ENCODE data around the gene OARD1.
A peak's percentile ranks its signal among the peaks of the same experiment; 100 is the strongest.

The OARD1 gene

DNA sequence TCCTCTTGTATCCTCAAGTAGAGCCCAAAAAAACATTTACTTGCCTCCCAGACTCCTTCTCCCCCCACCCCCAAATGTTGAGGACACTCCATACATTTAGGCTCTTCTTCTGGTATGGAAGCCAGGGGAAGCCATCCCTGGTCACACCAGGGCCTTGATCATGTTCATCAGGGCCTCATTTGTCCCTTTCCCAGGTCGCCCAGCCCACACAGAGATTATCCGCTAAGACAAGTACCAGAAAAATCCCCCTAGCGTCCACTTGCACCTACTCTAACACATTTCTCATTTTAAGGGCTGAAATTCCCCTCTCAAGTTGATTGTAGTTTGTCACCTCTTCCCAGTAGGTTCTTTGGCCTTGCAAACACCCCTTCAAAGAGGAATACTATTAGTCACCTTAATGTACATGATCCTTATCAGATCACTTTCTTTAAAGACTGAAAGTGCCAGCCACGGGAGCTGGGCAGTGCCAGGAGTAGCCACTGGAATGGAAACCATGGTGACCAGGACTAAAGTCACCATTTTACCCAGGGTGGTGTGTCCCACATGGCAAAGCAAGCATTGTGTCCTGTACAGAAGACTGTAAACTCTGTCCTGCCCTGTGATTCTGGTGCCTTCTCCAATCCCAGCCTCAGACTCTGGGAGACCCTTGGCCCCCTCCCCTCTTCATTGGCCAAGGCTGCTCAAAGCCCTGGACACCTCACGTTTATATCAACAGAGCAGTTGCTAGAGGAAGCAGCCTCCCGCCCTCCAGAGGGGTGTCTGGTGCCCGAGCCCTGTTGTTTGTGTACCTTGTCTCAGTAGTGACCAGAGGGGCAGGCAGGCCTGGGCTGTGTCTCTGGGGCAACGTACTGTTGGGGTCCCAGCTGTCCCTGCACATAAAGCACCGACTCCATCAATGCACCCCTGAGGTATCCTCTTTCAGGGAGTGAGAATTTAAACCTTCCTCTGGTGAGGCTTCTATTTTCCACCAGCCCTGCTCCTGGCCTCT, 24.1 kb downstream of the OARD1 start:
- no peak for DNase-seq
- TF ChIP-seq GATA1 (IDR thresholded peaks at IDR 0.05; ENCODE audit: low read depth, low read length) (no peak), POLR2A (IDR thresholded peaks at IDR 0.05; ENCODE audit: low read length) (no peak)

- no peak for DNase-seq
- TF ChIP-seq POLR2A (IDR thresholded peaks at IDR 0.05; ENCODE audit: low read length) (no peak), GATA1 (IDR thresholded peaks at IDR 0.05; ENCODE audit: low read depth, low read length) (no peak)
These were observed 24.9 kb downstream of the OARD1 start for GRCh38 chr6:41047306-41047705.

GRCh38 chr6:41046084-41046483, 26.1 kb downstream of the OARD1 start:
- DNase-seq, result no peak
- TF ChIP-seq POLR2A (IDR thresholded peaks at IDR 0.05; ENCODE audit: low read length), result no peak
- TF ChIP-seq GATA1 (IDR thresholded peaks at IDR 0.05; ENCODE audit: low read depth, low read length), result no peak

DNA sequence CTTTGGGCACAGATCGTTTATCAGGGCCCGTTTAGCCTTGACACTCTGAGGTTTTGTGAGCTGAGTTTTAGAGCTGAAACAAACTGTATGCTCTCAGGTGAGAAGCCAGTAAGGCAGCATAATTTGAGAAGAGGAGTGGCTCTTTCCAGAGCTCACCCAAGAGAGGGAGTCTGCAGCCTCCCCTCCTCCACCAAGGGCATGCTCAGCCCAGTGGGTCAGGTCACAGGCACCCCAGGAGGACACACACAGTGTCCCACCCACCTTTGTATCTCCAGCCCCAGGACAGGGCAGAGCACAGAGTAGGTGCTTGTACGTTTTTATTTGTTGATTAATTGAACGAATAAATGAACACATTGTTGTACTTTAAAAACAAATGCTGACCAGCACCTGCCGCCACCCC, 26.5 kb downstream of the OARD1 start:
- no peak for TF ChIP-seq GATA1 (IDR thresholded peaks at IDR 0.05; ENCODE audit: low read depth, low read length)
- no peak for TF ChIP-seq POLR2A (IDR thresholded peaks at IDR 0.05; ENCODE audit: low read length)
- no peak for DNase-seq

DNA sequence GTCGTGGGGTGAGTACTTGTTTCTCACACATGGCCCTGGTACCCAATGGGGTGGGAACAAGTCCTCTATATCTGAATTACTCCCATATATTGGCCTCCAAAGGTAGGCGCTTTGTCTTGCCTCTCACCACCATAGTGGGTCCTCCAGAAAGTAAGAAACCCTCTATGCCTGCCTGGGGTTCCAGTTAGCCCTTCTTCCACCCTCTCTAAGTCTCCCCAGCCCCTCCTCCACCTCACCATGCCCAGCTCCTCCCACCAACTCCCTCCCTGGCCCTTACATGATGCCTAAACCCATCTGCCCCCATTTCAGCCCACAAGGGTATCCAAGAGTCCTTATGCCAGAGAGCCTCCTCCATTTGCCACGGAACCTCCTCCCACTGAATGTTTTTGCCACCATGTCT, 29.0 kb downstream of the OARD1 start:
- no peak for TF ChIP-seq POLR2A (IDR thresholded peaks at IDR 0.05; ENCODE audit: low read length)
- TF ChIP-seq GATA1 (IDR thresholded peaks at IDR 0.05; ENCODE audit: low read depth, low read length), result no peak
- peak in 1 of 2 experiments; percentile 41 for DNase-seq

DNA sequence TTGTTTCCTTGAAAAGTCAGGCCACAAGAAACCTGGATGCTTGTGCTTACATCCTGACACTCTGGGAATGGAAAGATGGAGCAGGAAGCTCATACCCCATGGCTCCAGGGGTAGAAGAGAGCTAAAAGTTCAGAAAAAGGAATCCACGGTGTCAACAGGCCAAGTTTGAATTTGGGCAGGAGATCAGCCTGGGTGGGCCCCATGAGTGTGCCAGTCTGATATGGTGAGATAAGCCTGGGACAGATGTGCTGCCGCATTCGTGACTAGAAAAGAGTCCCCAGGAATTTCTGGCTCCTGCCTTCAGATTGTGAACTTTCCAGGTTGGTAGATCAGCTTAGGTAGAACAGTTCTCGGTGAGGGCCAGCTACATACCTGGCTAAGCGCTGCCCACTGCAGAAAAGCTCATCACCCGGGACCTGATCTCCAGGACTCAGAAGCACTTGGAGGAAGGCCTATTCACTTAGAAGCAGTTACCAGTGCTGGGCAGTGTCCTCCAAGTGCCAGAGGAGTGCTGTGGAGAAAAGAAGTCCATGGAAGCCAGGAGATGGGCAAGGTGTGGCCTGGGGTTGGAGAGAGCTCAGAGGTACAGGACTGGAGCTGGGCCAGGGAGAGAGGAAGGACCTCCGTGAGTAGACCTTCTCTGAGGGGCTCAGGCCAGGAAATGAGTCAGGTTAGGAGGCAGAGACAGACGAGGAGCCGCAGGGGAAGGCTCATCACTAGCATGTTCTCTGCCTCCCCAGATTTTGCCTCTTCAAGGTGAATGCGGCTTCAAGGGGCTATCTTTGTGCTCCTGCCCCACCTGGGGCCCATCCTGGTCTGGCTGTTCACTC, 29.7 kb downstream of the OARD1 start, which contains the start of gene TSPO2:
Gene TSPO2, plus strand, starts transcription at position 242 of the 830 bp plus-strand sequence. Its CDS starts 519 bp downstream, at position 761.
- TF ChIP-seq GATA1 (IDR thresholded peaks at IDR 0.05; ENCODE audit: low read depth, low read length) (no peak), POLR2A (IDR thresholded peaks at IDR 0.05; ENCODE audit: low read length) (peak; percentile 60)
- DNase-seq, result peak; percentile 86 to 89

GRCh38 chr6:41040940-41041536, 31.1 kb downstream of the OARD1 start:
- DNase-seq, result peak; percentile 73 to 80

DNA sequence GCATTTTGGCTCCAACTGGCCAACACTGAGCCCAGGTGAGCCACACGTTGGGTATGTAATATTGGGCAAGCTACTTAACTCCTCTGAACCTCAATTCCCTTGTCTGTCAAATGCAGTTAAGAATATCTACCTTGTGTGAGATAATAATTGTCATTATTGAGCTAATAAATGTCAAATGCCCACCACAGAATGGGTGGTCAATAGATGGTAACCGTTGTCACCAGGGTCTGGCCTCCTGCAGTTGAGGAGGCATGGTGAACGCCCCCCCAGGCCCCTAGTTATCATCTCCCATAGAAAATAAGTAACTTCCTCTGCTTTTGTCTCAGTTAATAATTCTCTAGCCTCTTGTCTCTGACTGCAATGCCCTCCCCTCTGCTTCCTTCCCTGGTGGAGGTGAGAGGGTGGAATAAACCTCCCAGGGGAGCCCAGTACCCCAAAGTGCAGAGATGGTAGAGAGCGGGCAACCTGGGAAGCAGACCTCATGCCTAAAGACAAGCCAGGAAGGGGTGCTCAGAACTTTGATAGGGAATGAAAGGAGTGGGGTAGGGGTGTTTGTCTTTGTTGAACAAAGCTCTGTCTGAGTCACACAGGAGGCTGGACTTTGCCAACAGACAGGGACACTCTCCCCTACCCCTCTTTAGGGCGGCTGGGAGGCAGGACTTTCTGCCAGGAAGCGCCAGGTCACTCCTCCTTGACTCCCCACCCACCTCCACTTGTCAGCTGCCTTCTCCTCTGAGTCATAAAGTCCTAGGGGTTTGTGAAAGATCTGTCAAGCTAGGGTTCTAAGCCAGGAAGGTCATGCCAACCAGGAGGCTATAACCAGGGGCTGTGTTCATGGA, 31.8 kb downstream of the OARD1 start:
- peak; percentile 54 to 73 for DNase-seq
- TF ChIP-seq POLR2A (IDR thresholded peaks at IDR 0.05; ENCODE audit: low read length) (no peak), GATA1 (IDR thresholded peaks at IDR 0.05; ENCODE audit: low read depth, low read length) (no peak)

More at GRCh38 chr6:41040940-41041536, 31.1 kb downstream of the OARD1 start:
- TF ChIP-seq POLR2A (IDR thresholded peaks at IDR 0.05; ENCODE audit: low read length) (peak; percentile 74), GATA1 (IDR thresholded peaks at IDR 0.05; ENCODE audit: low read depth, low read length) (no peak)

DNA sequence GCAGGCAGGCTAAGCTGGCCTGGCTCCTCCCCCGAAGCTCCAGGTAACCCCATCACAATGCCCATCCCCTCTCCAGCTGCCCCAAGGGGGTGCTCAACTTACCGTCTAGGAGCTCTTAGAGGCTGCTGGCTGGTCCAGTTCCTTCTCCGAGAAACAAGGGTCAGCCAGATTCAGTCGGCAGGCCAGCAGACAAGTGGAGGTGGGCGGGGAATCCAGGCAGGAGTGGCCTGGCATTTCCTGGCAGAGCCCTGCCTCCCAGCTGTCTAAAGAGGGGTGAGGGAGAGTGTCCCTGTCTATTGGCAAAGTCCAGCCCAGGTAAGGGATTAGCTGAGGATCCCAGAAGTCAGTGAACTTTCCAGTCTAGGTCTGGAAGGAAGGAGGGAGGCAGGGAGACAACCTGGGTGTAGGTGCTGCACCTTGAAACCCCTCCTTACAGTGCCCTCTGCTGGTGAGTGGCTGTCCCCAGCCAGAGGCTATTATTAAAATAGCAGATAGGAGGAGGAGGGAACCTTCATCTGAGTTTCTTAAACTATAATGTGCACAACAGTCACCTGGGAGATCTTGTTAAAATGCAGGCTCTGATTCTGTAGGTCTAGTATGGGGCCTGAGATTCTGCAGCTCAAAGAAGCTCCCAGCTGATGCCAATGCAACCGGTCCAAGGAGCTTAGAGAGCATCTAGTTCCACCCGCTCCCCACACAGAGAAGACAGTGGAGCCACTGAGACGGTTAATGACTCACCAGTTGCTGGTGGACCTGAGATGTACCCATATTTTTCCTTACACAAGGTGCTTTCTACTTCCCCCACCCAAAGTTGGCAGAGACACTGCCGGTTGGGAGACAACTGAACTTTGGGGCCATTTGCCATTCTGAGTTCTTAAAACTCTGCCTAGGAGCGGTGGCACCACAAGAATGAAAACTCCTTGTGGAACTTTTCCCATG, 32.8 kb downstream of the OARD1 start, which contains the start of gene UNC5CL:
Gene UNC5CL, minus strand, starts transcription at position 162 of the 939 bp plus-strand sequence. CDS start 4,147 bp downstream, outside the sequence.
- TF ChIP-seq POLR2A (IDR thresholded peaks at IDR 0.05; ENCODE audit: low read length) (no peak), GATA1 (IDR thresholded peaks at IDR 0.05; ENCODE audit: low read depth, low read length) (no peak)
- DNase-seq, result peak; percentile 55 to 73

- no peak for DNase-seq
- TF ChIP-seq POLR2A (IDR thresholded peaks at IDR 0.05; ENCODE audit: low read length) (no peak), GATA1 (IDR thresholded peaks at IDR 0.05; ENCODE audit: low read depth, low read length) (no peak)
These were observed 34.0 kb downstream of the OARD1 start for GRCh38 chr6:41038205-41038604.

DNA sequence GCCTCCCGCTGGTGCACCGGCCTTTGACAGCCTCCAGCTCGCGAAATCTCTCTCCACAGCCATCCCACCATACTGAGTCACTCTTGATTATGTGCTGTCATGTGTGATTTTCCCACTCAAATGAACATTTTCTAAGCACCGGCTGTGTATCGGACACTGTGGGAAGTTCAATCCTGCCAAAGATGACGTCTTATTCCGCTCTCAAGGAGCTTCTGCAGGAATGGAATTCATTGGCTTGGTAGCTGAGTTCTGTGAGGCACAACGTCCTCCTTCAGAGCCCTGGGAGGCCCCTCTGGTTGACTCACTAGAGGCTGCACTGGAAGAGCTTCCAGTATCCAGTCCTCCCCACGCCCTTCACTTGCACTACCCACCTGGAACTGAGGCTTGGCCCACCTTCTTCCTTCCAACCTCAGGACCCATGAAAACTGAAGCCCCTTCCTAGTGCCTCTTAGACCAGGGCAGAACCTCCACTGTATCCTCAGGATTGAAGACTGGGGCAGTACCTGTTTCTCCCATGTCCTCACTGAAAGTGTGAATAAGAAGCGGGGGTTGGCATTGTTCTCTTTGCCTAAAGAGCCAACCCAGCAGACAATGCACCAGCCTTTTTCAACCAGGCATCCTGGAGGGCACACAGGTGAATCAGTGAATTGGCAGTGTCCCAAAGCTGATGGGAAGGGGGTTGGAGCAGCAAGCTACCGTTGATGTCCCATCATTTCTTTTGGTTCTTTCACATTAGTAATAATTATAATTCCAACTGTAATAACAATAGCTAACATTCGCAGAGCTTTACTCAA, 34.9 kb downstream of the OARD1 start:
- DNase-seq, result no peak
- TF ChIP-seq POLR2A (IDR thresholded peaks at IDR 0.05; ENCODE audit: low read length), result no peak
- TF ChIP-seq GATA1 (IDR thresholded peaks at IDR 0.05; ENCODE audit: low read depth, low read length), result no peak

Data from erythroblast (primary cell).